AG10803 (cell line): ENCODE results near the gene GET3.
"Not testable (repeated sequence)": the region's sequence is repeated elsewhere in the genome, so short reads cannot be mapped to it uniquely, and the experiment has no call there.

Experiments used
- DNase-seq: peaks from one replicate; pipeline ENCODE4 v3.0.0; 2010; ENCODE audit warnings: low read depth
- H3K4me3 ChIP-seq: 2 replicates; pipeline ENCODE4 v1.5.1; 2011; ENCODE audit warnings: mild to moderate bottlenecking, low read length, control low read depth
- CTCF ChIP-seq: conservative IDR thresholded peaks from 2 replicates; pipeline ENCODE4 v1.5.1; 2011; ENCODE audit warnings: mild to moderate bottlenecking, low read length, control low read depth, inconsistent platforms

Gene GET3

GRCh38 chr19:12695997-12696365 is 41.3 kb upstream of the GET3 start:
- no peak for DNase-seq
- TF ChIP-seq CTCF, result no peak
- H3K4me3 ChIP-seq, result peak overlapping the region; percentile 95

GRCh38 chr19:12696366-12697335 is 40.6 kb upstream of the GET3 start, which contains the start of gene FBXW9:
TSS of gene FBXW9 (minus strand) at chr19:12696631. CDS start at chr19:12696581, 50 bp downstream.
- TF ChIP-seq CTCF, result no peak
- peak; percentile 95 for DNase-seq
- H3K4me3 ChIP-seq, result peak within 1 kb of the TSS; percentile 95

GRCh38 chr19:12697425-12697824 is 39.9 kb upstream of the GET3 start:
- not testable (repeated sequence) for DNase-seq, H3K4me3 ChIP-seq

- no peak overlapping the region for H3K4me3 ChIP-seq
- no peak for TF ChIP-seq CTCF
- no peak for DNase-seq
Observed at GRCh38 chr19:12698138-12698537, 39.2 kb upstream of the GET3 start.

GRCh38 chr19:12701596-12702282 is 35.6 kb upstream of the GET3 start:
- TF ChIP-seq CTCF, result no peak
- no peak for DNase-seq
- H3K4me3 ChIP-seq, result no peak overlapping the region

- H3K4me3 ChIP-seq, result no peak overlapping the region
- no peak for TF ChIP-seq CTCF
- DNase-seq, result peak; percentile 27
Observed at GRCh38 chr19:12703046-12703445, 34.3 kb upstream of the GET3 start.

GRCh38 chr19:12705169-12705568 is 32.1 kb upstream of the GET3 start:
- TF ChIP-seq CTCF, result no peak
- H3K4me3 ChIP-seq, result no peak overlapping the region
- DNase-seq, result no peak
